ENCODE measurements around the gene RAVER2.

The RAVER2 gene

DNA sequence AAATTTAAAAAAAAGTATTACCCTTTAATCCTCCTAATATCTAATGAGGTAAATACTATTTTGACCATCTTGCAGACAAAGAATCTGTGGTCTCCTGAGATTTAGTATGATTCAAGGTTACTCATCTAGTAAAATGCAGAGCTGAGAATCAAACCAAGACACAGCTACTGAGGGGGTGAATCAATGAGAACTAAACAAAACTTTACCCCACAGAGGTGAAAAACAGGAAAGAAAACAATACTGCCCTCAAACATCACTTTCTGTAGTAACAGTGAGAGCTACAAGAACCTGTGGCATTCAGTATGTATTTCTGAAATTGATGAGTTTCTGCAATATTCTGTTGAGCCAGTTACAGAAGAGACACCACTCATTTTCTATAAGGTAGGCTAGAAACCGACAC lies 136.4 kb downstream of the RAVER2 start:
- no peak for DNase-seq

All from NCI-H187 treated with DMSO at 0.1 percent for 48 hours (cell line).